Ishikawa (cell line): ENCODE measurements around the gene PLEKHA6.

ENCODE experiments used
- CEBPB ChIP-seq: IDR thresholded peaks from 2 replicates; pipeline ENCODE4 v1.6.1; 2012
- CREB1 ChIP-seq: IDR thresholded peaks from 2 replicates; pipeline ENCODE4 v1.6.1; 2012; ENCODE audit warnings: low read depth
- EGR1 ChIP-seq: IDR thresholded peaks from 2 replicates; pipeline ENCODE4 v1.6.1; 2012
- EP300 ChIP-seq: IDR thresholded peaks from 2 replicates; pipeline ENCODE4 v1.6.1; 2012; ENCODE audit warnings: borderline replicate concordance
- FOXM1 ChIP-seq: IDR thresholded peaks from 2 replicates; pipeline ENCODE4 v1.6.1; 2012; ENCODE audit warnings: low read depth, borderline replicate concordance
- MAX ChIP-seq: IDR thresholded peaks from 2 replicates; pipeline ENCODE4 v1.6.1; 2012
- NFIC ChIP-seq: IDR thresholded peaks from 2 replicates; pipeline ENCODE4 v1.6.1; 2012
- RAD21 ChIP-seq: IDR thresholded peaks from 2 replicates; pipeline ENCODE4 v1.6.1; 2012; ENCODE audit warnings: low read depth
- TAF1 ChIP-seq: IDR thresholded peaks from 2 replicates; pipeline ENCODE4 v1.6.1; 2012; ENCODE audit warnings: low read depth, mild to moderate bottlenecking
- TCF12 ChIP-seq: IDR thresholded peaks from 2 replicates; pipeline ENCODE4 v1.6.1; 2012; ENCODE audit warnings: low read depth
- TEAD4 ChIP-seq: IDR thresholded peaks from 2 replicates; pipeline ENCODE4 v1.6.1; 2012
- YY1 ChIP-seq: IDR thresholded peaks from 2 replicates; pipeline ENCODE4 v1.6.1; 2012; ENCODE audit warnings: low read depth
- ZBTB7A ChIP-seq: IDR thresholded peaks from 2 replicates; pipeline ENCODE4 v1.6.1; 2012; ENCODE audit warnings: low read depth
- TF ChIP-seq, protein P1 (sequence below): IDR thresholded peaks from 2 replicates; pipeline ENCODE4 v1.6.1; 2012; ENCODE audit warnings: low read depth, mild to moderate bottlenecking
- TF ChIP-seq, protein P2 (sequence below): IDR thresholded peaks from 2 replicates; pipeline ENCODE4 v1.6.1; 2012

PLEKHA6 gene

GRCh38 chr1:204212715-204213114 lies 147.0 kb downstream of the PLEKHA6 start:
- TF ChIP-seq YY1 = no peak
- TF ChIP-seq CEBPB = no peak
- no peak for TF ChIP-seq TEAD4
- TF ChIP-seq ZBTB7A = no peak
- TF ChIP-seq EGR1 = no peak

DNA sequence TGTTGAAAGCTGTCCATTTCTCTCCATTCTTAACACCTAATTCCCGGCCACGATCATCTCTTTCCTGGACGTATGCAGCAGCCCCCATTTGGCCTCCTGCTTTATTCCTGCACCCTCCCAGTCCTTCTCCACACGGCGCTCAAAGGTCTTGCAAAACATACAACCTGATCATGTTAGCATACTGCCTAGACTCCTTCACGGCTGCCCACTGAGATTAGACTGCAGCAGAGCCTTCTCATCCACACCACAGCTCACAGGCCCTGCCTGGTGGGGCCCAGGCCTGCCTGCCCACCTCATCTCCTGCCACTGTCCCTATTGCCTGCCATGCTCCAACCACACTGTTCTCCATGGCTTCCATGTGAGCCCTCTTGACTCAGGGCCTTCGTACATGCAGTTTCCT lies 148.7 kb downstream of the PLEKHA6 start:
- TF ChIP-seq NFIC = no peak
- TF ChIP-seq CEBPB = no peak
- TF ChIP-seq RAD21 = no peak
- no peak for TF ChIP-seq CREB1
- TF ChIP-seq, protein P1, sequence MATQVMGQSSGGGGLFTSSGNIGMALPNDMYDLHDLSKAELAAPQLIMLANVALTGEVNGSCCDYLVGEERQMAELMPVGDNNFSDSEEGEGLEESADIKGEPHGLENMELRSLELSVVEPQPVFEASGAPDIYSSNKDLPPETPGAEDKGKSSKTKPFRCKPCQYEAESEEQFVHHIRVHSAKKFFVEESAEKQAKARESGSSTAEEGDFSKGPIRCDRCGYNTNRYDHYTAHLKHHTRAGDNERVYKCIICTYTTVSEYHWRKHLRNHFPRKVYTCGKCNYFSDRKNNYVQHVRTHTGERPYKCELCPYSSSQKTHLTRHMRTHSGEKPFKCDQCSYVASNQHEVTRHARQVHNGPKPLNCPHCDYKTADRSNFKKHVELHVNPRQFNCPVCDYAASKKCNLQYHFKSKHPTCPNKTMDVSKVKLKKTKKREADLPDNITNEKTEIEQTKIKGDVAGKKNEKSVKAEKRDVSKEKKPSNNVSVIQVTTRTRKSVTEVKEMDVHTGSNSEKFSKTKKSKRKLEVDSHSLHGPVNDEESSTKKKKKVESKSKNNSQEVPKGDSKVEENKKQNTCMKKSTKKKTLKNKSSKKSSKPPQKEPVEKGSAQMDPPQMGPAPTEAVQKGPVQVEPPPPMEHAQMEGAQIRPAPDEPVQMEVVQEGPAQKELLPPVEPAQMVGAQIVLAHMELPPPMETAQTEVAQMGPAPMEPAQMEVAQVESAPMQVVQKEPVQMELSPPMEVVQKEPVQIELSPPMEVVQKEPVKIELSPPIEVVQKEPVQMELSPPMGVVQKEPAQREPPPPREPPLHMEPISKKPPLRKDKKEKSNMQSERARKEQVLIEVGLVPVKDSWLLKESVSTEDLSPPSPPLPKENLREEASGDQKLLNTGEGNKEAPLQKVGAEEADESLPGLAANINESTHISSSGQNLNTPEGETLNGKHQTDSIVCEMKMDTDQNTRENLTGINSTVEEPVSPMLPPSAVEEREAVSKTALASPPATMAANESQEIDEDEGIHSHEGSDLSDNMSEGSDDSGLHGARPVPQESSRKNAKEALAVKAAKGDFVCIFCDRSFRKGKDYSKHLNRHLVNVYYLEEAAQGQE = no peak
- TF ChIP-seq YY1 = no peak
- TF ChIP-seq MAX = no peak
- TF ChIP-seq, protein P2, sequence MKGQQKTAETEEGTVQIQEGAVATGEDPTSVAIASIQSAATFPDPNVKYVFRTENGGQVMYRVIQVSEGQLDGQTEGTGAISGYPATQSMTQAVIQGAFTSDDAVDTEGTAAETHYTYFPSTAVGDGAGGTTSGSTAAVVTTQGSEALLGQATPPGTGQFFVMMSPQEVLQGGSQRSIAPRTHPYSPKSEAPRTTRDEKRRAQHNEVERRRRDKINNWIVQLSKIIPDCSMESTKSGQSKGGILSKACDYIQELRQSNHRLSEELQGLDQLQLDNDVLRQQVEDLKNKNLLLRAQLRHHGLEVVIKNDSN = no peak
- no peak for TF ChIP-seq EGR1
- TF ChIP-seq TEAD4 = no peak
- no peak for TF ChIP-seq TCF12

DNA sequence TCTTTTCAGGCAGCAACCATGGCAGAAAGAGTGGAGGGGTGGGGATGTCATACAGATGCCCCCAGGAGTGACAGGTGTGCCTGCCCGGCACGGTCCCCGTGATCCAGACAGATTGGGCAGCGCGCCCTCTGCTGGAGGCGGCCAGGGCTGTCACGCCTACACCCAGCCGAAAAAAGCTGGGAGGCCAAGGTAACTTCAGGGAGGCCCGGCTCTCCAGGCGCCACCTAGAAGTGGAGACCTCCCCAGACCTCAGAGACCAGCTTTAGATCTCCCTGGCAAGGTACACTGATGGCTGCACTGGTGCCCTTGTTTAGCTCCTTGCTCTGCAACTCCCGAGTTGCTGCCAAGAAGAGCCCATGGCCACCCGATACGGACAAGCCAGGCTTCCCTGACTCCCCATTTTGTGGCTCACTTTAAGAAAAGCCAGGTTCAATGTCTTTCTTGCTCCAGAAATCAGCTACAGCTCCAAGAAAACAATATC lies 152.6 kb downstream of the PLEKHA6 start:
- TF ChIP-seq NFIC (no peak), ZBTB7A (no peak), YY1 (no peak), RAD21 (peak; percentile 68), MAX (0 out of 2 replicates have a peak, but pooled peaks have one; percentile 20), CEBPB (no peak), FOXM1 (no peak), EGR1 (no peak)
- TF ChIP-seq, protein P1 = no peak

- TF ChIP-seq RAD21 (no peak), YY1 (no peak), CEBPB (no peak), MAX (no peak), TAF1 (no peak), EGR1 (no peak), CREB1 (no peak), FOXM1 (no peak), NFIC (no peak), ZBTB7A (no peak), EP300 (no peak), TCF12 (no peak), TEAD4 (no peak)
- TF ChIP-seq, protein P2 = no peak
- TF ChIP-seq, protein P1 = no peak
Measured at GRCh38 chr1:204206121-204206520, 153.6 kb downstream of the PLEKHA6 start.

DNA sequence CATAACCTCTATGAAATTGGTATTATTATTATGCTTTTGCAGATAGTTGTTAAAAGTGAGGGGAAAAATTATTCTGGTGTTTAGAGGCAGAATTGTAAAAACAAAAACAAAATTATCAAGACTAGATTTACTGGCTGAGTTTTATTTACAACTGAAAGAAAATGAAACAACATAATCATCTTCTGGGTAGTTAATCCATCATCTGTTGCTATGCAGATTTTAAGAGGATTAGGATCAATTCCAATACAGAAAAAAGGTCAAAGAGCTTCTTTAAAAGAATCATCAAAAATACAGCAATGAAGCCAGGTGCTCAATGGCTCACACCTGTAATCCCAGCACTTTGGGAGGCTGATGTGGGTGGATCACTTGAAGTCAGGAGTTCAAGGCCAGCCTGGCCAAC lies 154.2 kb downstream of the PLEKHA6 start:
- TF ChIP-seq, protein P2 = no peak
- TF ChIP-seq NFIC (no peak), TCF12 (no peak), YY1 (no peak), FOXM1 (no peak), ZBTB7A (no peak), CREB1 (no peak), TAF1 (no peak), EGR1 (no peak), MAX (no peak), CEBPB (no peak), EP300 (no peak), RAD21 (no peak), TEAD4 (no peak)
- TF ChIP-seq, protein P1 = no peak
